Keratinocyte (primary cell): ENCODE results near the gene LRRC75B. TPM values are rescaled to one million over a fixed set of nuclear protein-coding genes. Genes with fewer than 3 reads are reported as not detected.
A peak's percentile ranks its signal among the peaks of the same experiment; 100 is the strongest.
"Not testable (repeated sequence)": the region's sequence is repeated elsewhere in the genome, so short reads cannot be mapped to it uniquely, and the experiment has no call there.

Experiments
- DNase-seq: peaks from one replicate; pipeline ENCODE4 v3.0.0-alpha.2; 2011; ENCODE audit warnings: low read depth, missing footprints, low spot score
- FAIRE-seq: peaks from 2 replicates; lab custom pipeline; 2011; peaks lifted over from hg19 to GRCh38; lab: Jason Lieb, UNC
- H2AFZ ChIP-seq: 2 replicates; pipeline ENCODE4 v1.6.0; 2012; ENCODE audit warnings: low read length, control low read depth, inconsistent platforms; ENCODE audit not compliant: control insufficient read depth
- H3K27ac ChIP-seq: 2 replicates; pipeline ENCODE4 v1.5.1; 2011; ENCODE audit warnings: low read length; ENCODE audit not compliant: control insufficient read depth, insufficient read depth
- H3K27me3 ChIP-seq: 3 replicates; pipeline ENCODE4 v1.6.0; 2011; ENCODE audit warnings: low read length; ENCODE audit not compliant: control insufficient read depth, insufficient read depth; ENCODE audit errors: extremely low read depth
- H3K36me3 ChIP-seq, 2 experiments: 2 replicates in 1 of 2; 3 replicates in 1 of 2; pipeline ENCODE4 v1.5.1; 2011; ENCODE audit warnings: low read length in 2 of 2, mild to moderate bottlenecking in 1 of 2; ENCODE audit not compliant: control insufficient read depth in 2 of 2, insufficient read depth in 2 of 2; ENCODE audit errors: extremely low read depth in 1 of 2
- H3K4me1 ChIP-seq: 3 replicates; pipeline ENCODE4 v1.5.1; 2011; ENCODE audit warnings: low read length; ENCODE audit not compliant: control insufficient read depth, insufficient read depth; ENCODE audit errors: extremely low read depth
- H3K4me2 ChIP-seq: 3 replicates; pipeline ENCODE4 v1.6.0; 2011; ENCODE audit warnings: low read depth, low read length; ENCODE audit not compliant: control insufficient read depth, insufficient read depth; ENCODE audit errors: extremely low read depth
- H3K4me3 ChIP-seq, 3 experiments: fragments of 200-600 bp in 1 of 3; sonication (generic) in 1 of 3; 2 replicates in 2 of 3; 3 replicates in 1 of 3; pipeline ENCODE4 v1.5.1; 2011 to 2016; ENCODE audit warnings: low read length in 3 of 3, mild to moderate bottlenecking in 3 of 3, control low read depth in 2 of 3, inconsistent platforms in 1 of 3, low read depth in 1 of 3, mixed read lengths in 1 of 3, mixed run types in 1 of 3, moderate library complexity in 1 of 3; ENCODE audit not compliant: control insufficient read depth in 2 of 3, insufficient read depth in 2 of 3; ENCODE audit errors: extremely low read depth in 1 of 3
- H3K79me2 ChIP-seq: 2 replicates; pipeline ENCODE4 v1.6.0; 2012; ENCODE audit warnings: low read length; ENCODE audit not compliant: control insufficient read depth, insufficient read depth
- H3K9ac ChIP-seq: 3 replicates; pipeline ENCODE4 v1.6.0; 2011; ENCODE audit warnings: low read length; ENCODE audit not compliant: control insufficient read depth, insufficient read depth; ENCODE audit errors: extremely low read depth
- H3K9me1 ChIP-seq: 3 replicates; pipeline ENCODE4 v1.6.0; 2011; ENCODE audit warnings: low read length; ENCODE audit not compliant: control insufficient read depth, insufficient read depth; ENCODE audit errors: extremely low read depth
- H3K9me3 ChIP-seq: 2 replicates; pipeline ENCODE4 v1.5.1; 2012; ENCODE audit warnings: low read depth, low read length; ENCODE audit not compliant: control insufficient read depth
- H4K20me1 ChIP-seq: 3 replicates; pipeline ENCODE4 v1.6.0; 2011; ENCODE audit warnings: low read length; ENCODE audit not compliant: control insufficient read depth, insufficient read depth; ENCODE audit errors: extremely low read depth
- dilution Hi-C: fragments of 300-500 bp; cut with MboI; formaldehyde crosslinking; loops from one replicate; pipeline ENCODE4 v1.7.0; 2020; ENCODE audit warnings: low sequenced_read_pairs; ENCODE audit not compliant: extremely low pct_ligation_motif_present
- polyA plus RNA-seq, 5 experiments: library from polyadenylated mRNA; depleted of rRNA in 3 of 5; stranded (reverse) in 3 of 5; stranded (forward) in 1 of 5; unstranded in 1 of 5; fragments of >200 nt; gene quantifications; 1 replicate in 1 of 5; 2 replicates in 3 of 5; 3 replicates in 1 of 5; pipeline versions ENCODE4 v1.2.1 to v1.2.3, GENCODE V29; 2011 to 2012; ENCODE audit warnings: missing spikeins in 2 of 5, low read depth in 1 of 5, low replicate concordance in 1 of 5

Gene LRRC75B
- polyA plus RNA-seq, 1 donor (not counting 4 experiments of a cell fraction or from before 2014, with no cell fraction given): 4.3 TPM

DNA sequence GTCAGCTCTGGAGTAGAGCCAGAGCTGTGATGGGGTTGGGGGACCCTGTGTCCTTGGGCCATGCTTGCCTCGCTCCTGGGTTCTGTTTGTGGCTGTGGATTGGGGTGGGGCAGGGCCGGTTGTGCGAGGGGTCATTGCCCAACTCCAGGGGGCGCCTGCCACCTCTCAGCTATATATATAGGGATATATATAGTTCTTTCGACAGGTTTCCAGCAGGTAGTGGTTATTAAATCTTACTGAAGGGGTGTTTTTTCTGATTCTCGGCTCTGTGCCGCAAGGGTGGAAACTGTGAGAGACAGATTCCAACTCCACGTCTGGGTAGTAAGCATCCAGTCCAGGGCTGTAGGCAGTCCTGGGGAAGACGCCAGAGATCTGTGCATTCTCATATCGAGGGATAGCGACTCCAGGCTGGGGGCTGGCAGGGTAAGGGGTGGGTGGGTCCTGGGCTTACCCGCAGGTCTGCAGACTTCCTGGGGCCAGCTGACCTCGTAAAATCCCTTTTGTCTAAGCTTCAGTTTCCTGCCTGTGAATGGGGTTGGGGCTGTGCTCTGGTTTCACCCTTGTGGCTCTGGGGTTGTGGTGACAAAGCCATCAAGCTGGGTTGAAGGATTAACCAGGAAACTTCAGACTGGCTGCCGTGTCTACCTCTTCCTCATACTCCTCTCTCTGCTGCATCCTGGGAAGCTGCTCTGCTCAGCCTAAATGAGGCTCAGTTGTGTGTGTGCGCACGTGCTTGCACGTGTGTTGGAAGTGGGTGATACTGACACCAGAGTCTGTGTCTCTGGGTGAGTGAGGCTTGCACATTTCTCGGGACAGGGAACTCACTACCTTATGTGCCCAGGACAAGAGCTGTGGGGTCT is 11.1 kb upstream of the LRRC75B start:
- H3K4me1 ChIP-seq: peaks cover 22% of the 10 kb centered on the region
- H3K27ac ChIP-seq, H3K79me2 ChIP-seq, H2AFZ ChIP-seq, H4K20me1 ChIP-seq, FAIRE-seq, H3K9ac ChIP-seq, H3K9me1 ChIP-seq, H3K36me3 ChIP-seq, H3K27me3 ChIP-seq, DNase-seq, dilution Hi-C loops, H3K9me3 ChIP-seq, H3K4me2 ChIP-seq: not testable (repeated sequence)
- H3K4me3 ChIP-seq: peak overlapping the region in 1 of 3 experiments; percentile 34

DNA sequence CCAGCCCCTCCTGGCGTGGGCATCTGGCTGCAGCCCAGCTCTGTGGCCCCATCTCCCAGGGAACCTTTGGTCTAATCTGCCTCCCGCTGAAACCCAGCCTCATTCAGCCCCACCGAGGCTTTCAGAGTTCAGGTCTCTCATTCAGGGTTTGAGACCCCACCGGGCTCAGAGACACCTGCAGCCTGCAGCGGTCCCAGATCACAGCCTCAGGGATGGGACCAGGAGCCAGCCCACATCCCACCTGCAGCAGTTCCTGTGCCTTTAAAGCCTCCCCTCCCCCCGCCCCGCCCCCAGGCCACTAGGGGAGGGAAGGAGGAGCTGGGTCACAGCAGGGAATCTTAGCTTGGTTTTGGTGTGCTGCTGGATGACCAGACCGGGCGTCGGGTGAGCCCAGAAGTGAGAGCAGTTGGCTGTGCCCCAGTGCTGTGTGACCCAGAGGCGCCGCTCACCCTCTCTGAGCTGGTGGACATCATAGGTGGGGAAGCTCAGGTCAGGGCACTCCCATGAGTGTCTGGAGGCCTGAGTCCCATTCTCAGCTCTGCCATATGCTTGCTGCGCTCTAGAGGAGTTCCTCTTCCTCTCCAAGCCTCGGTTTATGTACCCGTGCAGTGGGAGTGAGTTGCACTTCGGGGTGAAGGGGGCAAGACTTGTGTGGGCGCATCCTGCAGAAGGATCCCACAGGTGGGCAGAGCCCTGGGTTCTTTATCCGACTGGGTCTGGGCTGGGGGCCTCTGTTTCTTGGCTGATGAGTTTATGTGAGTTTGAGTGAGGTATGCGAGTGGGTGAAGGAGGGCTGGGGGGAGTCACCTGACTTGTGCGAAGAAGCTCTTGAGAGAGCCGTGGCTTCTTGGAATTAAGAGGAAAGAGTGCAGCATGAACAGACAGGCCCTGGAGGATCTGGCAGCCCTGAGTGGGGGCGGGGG is 10.2 kb upstream of the LRRC75B start, which contains the start of gene GGT1:
GGT1 (plus strand) TSS at position 347 of the 923 bp plus-strand sequence. CDS start 7,889 bp downstream, outside the sequence.
- H4K20me1 ChIP-seq, H2AFZ ChIP-seq, H3K79me2 ChIP-seq, H3K36me3 ChIP-seq, H3K9me3 ChIP-seq, H3K9ac ChIP-seq, DNase-seq, dilution Hi-C loops, H3K27ac ChIP-seq, H3K27me3 ChIP-seq, H3K9me1 ChIP-seq, FAIRE-seq: not testable (repeated sequence)
- H3K4me1 ChIP-seq: peaks cover 22% of the 10 kb centered on the region
- H3K4me2 ChIP-seq: peak within 1 kb of the TSS; percentile 25
- peak within 1 kb of the TSS in 1 of 3 experiments; percentile 34 for H3K4me3 ChIP-seq

- H3K36me3 ChIP-seq, H3K27ac ChIP-seq, H4K20me1 ChIP-seq, FAIRE-seq, H3K4me3 ChIP-seq, H3K79me2 ChIP-seq, H3K9me3 ChIP-seq, H3K9me1 ChIP-seq, H3K4me2 ChIP-seq, H2AFZ ChIP-seq, DNase-seq, H3K27me3 ChIP-seq, H3K9ac ChIP-seq, dilution Hi-C loops: not testable (repeated sequence)
- H3K4me1 ChIP-seq: peaks cover 22% of the 10 kb centered on the region
These were observed 9.4 kb upstream of the LRRC75B start for GRCh38 chr22:24602105-24602749.
